Uterus (tissue), 4 donors: ENCODE data around the gene SHC2. TPM values are rescaled to one million over a fixed set of nuclear protein-coding genes. Genes with fewer than 3 reads are reported as not detected.

ENCODE experiments used
- DNase-seq, 2 donors: peaks; one replicate each; pipeline ENCODE4 v3.0.0-alpha.2; 2019 to 2020
- H3K27ac ChIP-seq, 2 donors: fragments of 200-600 bp; sonication (generic); 1 replicate in 1 of 2; 2 replicates in 1 of 2; pipeline ENCODE4 v1.5.1; 2016 to 2018
- H3K27me3 ChIP-seq, 2 donors: fragments of 200-600 bp; sonication (generic); one replicate each; pipeline ENCODE4 v1.5.1; 2018 to 2019; ENCODE audit warnings: control low read depth in 1 of 2
- H3K36me3 ChIP-seq, 2 donors: fragments of 200-600 bp; sonication (generic); one replicate each; pipeline ENCODE4 v1.5.1; 2019; ENCODE audit warnings: control low read depth in 1 of 2
- H3K4me1 ChIP-seq, 2 donors: fragments of 200-600 bp; sonication (generic); one replicate each; pipeline ENCODE4 v1.5.1; 2018 to 2019; ENCODE audit warnings: control low read depth in 1 of 2
- H3K4me3 ChIP-seq, 2 donors: fragments of 200-600 bp; sonication (generic); 1 replicate in 1 of 2; 2 replicates in 1 of 2; pipeline ENCODE4 v1.5.1; 2018 to 2019; ENCODE audit warnings: mild to moderate bottlenecking in 1 of 2
- H3K9me3 ChIP-seq, 2 donors: fragments of 200-600 bp; sonication (generic); one replicate each; pipeline ENCODE4 v1.5.1; 2019; ENCODE audit warnings: control low read depth in 1 of 2
- POLR2A ChIP-seq, 2 donors: fragments of 450-650 bp; IDR thresholded peaks; one replicate each; pipeline ENCODE4 v1.6.1; 2016; ENCODE audit warnings: antibody characterized with exemption in 2 of 2, mild to moderate bottlenecking in 1 of 2, moderate library complexity in 1 of 2
- intact Hi-C: fragments of 100-400 bp; cut with DNase I; formaldehyde crosslinking; loops from one replicate; pipeline ENCODE4 v1.15.1; 2023; ENCODE audit warnings: low total_unique reads
- total RNA-seq, 4 donors: library from RNA; depleted of rRNA in 3 of 4; stranded (reverse); fragments of >200 nt in 3 of 4; gene quantifications; one replicate each; pipeline versions ENCODE4 v1.1.0 to v1.2.4, GENCODE V29; 2014 to 2023
- TF ChIP-seq, protein P1 (sequence below), 4 experiments: fragments of 200-600 bp in 2 of 4; fragments of 450-650 bp in 2 of 4; sonication (generic) in 2 of 4; IDR thresholded peaks; one replicate each; pipeline ENCODE4 v1.5.1; 2016 to 2019; ENCODE audit warnings: antibody characterized with exemption in 4 of 4, mild to moderate bottlenecking in 2 of 4, moderate library complexity in 1 of 4
- donor health status: DM: yes; HTN: yes; CAD: no.

The SHC2 gene
- total RNA-seq, 4 donors from 2014 or later = 2.9 to 43.6 (median 8.4) TPM

DNA sequence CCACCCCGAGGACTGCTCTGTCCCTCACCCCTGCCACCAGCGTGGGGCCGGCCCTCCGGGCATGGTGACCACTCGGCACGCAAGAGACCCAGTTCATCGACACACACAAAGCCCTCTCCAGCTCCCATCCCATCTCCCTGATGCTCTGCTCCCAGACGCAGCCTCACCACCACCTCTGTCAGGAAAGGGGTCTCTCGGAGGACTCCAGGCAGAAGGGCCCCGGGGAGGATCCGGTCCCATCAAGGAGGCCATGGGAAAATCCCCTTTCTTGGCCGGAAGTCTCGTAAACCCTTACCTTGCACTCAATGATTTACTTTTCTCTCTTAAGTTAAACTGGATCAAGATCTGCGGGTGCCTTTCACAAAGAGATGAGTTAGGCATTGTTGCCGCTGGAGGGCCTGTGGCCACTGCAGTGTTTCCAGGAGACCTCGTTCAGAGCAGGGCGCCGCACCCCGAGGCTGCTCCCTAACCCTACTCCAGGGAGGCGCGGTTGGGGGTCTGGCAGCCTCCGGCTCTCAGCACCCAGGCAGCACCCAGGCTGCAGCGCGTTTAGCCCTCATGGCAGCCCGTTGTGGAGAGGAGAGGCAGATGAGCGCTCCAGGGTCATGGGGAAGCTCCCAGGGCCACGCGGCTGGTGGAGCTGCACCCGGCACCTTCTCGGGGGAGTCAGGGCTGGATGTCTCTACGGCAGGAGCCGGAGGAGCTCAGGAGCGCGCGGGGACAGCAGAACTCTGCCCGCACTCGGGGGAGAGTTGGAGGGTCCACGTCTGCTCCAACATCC lies 82.8 kb downstream of the SHC2 start:
- TF ChIP-seq, protein P1, sequence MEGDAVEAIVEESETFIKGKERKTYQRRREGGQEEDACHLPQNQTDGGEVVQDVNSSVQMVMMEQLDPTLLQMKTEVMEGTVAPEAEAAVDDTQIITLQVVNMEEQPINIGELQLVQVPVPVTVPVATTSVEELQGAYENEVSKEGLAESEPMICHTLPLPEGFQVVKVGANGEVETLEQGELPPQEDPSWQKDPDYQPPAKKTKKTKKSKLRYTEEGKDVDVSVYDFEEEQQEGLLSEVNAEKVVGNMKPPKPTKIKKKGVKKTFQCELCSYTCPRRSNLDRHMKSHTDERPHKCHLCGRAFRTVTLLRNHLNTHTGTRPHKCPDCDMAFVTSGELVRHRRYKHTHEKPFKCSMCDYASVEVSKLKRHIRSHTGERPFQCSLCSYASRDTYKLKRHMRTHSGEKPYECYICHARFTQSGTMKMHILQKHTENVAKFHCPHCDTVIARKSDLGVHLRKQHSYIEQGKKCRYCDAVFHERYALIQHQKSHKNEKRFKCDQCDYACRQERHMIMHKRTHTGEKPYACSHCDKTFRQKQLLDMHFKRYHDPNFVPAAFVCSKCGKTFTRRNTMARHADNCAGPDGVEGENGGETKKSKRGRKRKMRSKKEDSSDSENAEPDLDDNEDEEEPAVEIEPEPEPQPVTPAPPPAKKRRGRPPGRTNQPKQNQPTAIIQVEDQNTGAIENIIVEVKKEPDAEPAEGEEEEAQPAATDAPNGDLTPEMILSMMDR (IDR thresholded peaks at IDR 0.05) = peak in 1 of 4 experiments; percentile 6
- TF ChIP-seq POLR2A (IDR thresholded peaks at IDR 0.05) = no peak
- Histone ChIP-seq H3K4me3 (no peak overlapping the region), H3K27me3 (no peaks in the 10 kb centered on the region), H3K36me3 (no peaks in the 10 kb centered on the region), H3K4me1 (no peaks in the 10 kb centered on the region), H3K9me3 (no peaks in the 10 kb centered on the region), H3K27ac (no peak overlapping the region)
- DNase-seq = no peak
- intact Hi-C loops = no loop called here

DNA sequence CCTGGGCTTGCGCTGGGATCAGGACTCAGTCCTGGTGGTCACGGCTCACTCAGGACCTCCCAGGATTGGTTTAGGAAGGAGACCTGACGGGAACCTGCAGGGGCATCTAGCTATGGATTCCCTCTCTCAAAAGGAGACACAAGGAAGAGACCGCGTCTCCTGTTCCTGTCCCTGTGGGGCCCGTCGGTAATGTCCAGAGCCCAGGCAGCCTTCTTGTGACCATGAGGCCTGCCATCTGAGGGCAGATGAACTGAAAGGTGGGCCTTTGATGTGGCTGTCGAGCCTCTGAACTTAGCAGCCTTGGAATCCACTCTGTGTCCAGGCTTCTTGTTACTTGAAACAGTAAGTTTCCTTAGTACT lies 84.7 kb downstream of the SHC2 start:
- Histone ChIP-seq H3K27ac (no peak overlapping the region), H3K4me3 (no peak overlapping the region)
- intact Hi-C loops = no loop called here

DNA sequence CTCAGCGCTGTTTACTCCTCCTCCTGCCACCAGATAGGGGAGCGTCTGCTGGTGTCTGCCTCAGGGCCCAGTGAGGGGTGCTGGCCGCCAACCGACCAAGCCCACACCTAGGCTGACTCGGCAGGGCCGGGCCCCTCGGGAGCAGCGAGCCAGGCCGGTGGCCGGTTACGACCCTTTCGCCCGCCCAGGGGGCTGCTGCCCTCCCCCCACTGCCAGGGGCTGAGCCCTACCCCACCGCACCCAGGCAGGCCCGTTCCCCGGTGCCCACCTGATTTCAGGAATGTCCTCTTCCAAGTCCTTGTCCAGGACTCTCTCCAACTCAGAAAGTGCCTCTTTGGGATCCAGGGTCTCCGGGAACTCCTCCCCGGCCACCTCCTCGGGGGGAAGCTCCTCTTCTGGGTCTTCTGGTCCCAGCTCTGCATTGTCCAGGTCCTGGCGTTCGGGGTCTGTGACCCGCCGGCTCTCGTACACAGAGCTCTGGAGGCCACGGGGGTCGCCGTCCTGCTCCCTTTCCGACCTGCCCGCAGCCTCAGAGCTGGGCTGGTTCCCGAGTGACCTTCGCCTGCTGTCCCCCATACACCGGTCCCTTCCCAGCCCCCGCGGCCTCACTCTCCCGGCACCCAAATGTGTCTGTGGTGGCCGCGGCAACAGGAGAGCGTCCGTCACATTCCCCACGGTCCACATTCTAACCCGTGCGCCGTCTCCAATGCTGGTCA lies 85.3 kb downstream of the SHC2 start:
- H3K36me3 ChIP-seq = no peaks in the 10 kb centered on the region
- intact Hi-C loops = no loop called here
- H3K27me3 ChIP-seq = no peaks in the 10 kb centered on the region
- no peaks in the 10 kb centered on the region for H3K4me1 ChIP-seq
- no peak for DNase-seq
- H3K27ac ChIP-seq = no peak overlapping the region
- TF ChIP-seq, protein P1 (IDR thresholded peaks at IDR 0.05) = no peak
- TF ChIP-seq POLR2A (IDR thresholded peaks at IDR 0.05) = no peak
- H3K4me3 ChIP-seq = no peak overlapping the region
- H3K9me3 ChIP-seq = no peaks in the 10 kb centered on the region

More for the DNA sequence above, 84.7 kb downstream of the SHC2 start:
- no peaks in the 10 kb centered on the region for H3K36me3 ChIP-seq
- no peaks in the 10 kb centered on the region for H3K4me1 ChIP-seq
- no peak for DNase-seq
- H3K27me3 ChIP-seq = no peaks in the 10 kb centered on the region
- H3K9me3 ChIP-seq = no peaks in the 10 kb centered on the region
- no peak for TF ChIP-seq POLR2A (IDR thresholded peaks at IDR 0.05)
- TF ChIP-seq, protein P1 (IDR thresholded peaks at IDR 0.05) = no peak

DNA sequence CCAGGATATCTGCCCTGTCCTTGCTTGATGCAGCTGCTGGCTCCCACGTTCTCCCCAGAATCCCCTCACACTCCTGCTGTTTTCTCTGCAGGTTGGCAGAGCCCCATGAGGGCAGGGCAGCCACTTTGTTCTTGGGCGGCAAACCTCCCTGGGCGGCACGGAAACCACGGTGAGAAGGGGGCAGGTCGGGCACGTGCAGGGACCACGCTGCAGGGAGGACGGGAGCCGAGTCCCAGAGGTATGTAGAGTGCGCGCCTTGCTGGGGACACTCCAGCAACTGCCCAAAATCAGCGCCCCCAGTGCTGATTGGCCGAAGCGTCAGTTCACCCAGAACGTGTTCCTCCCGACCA lies 86.0 kb downstream of the SHC2 start:
- intact Hi-C loops = no loop called here
- Histone ChIP-seq H3K9me3 (no peaks in the 10 kb centered on the region), H3K36me3 (no peaks in the 10 kb centered on the region), H3K4me3 (no peak overlapping the region), H3K27me3 (no peaks in the 10 kb centered on the region), H3K4me1 (no peaks in the 10 kb centered on the region), H3K27ac (no peak overlapping the region)
- no peak for TF ChIP-seq POLR2A (IDR thresholded peaks at IDR 0.05)
- no peak for DNase-seq

DNA sequence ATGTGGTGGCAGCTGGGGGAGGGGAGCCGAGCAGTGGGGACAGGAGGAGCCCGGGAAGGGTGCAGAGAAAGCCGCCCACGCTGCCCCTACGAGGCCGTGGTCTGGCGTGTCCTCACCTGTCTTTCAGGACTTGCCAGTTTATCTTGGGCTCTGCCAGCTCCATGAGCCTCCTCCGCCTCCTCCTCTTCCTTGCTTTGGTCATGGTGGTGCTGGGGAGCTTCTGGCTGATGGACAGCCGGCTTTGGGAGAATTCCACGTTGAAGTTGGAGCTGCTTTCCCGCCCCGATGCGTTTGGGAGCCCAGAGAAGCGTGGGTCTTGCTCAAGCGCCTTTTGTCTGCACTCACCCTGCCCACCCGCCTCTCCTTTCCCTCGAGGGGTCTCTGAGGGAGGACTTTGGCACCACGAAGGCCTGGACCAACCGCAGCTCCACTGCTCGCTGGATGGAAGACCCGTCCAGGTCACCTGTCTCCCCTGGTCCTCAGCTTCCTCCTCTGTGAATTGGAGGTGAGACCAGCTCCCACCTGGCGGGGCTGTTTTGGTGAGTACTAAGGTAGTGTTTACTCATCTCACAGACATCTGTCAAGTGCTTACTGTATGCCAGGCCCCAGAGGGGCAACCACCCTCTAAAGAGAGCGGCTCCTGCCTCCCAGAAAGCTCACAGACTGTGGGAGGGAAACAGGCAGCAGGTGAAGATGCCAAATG lies 86.5 kb downstream of the SHC2 start:
- Histone ChIP-seq H3K4me3 (no peak overlapping the region), H3K9me3 (no peaks in the 10 kb centered on the region), H3K27ac (no peak overlapping the region), H3K4me1 (no peaks in the 10 kb centered on the region), H3K27me3 (no peaks in the 10 kb centered on the region), H3K36me3 (no peaks in the 10 kb centered on the region)
- intact Hi-C loops = no loop called here
- TF ChIP-seq, protein P1 (IDR thresholded peaks at IDR 0.05) = no peak
- TF ChIP-seq POLR2A (IDR thresholded peaks at IDR 0.05) = no peak
- no peak for DNase-seq
